ENCODE measurements around the gene PHPT1.

The PHPT1 gene

DNA sequence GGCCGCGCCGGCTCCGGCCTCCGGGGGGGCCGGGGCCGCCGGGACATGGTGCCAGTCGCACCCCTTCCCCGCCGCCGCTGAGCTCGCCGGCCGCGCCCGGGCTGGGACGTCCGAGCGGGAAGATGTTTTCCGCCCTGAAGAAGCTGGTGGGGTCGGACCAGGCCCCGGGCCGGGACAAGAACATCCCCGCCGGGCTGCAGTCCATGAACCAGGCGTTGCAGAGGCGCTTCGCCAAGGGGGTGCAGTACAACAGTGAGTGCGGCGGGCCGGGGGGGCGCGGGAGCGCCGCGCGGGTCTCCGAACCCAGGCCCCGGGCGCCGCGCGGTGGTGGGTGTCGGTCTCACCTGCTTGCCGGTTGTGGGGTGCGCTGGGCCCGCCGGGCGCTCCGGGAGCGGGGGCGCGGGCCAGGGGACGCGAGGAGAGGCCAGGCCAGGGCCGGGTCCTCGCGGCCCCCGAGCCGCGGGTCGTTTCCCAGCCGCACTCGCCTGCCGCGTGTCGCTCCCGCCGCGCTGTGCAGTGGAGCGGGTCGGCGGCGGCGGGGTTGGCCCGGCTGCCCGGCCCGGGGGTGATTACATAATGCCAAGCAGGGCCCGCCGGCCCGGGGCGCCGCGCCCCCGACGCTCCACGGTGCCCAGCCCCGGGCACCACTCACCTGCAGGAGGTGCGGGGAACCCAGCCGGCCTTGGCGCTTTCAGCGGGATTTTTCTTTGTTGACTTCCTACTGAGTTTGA is 41.0 kb upstream of the PHPT1 start:
- DNase-seq, result peak; percentile 62
- TF ChIP-seq, protein P1, sequence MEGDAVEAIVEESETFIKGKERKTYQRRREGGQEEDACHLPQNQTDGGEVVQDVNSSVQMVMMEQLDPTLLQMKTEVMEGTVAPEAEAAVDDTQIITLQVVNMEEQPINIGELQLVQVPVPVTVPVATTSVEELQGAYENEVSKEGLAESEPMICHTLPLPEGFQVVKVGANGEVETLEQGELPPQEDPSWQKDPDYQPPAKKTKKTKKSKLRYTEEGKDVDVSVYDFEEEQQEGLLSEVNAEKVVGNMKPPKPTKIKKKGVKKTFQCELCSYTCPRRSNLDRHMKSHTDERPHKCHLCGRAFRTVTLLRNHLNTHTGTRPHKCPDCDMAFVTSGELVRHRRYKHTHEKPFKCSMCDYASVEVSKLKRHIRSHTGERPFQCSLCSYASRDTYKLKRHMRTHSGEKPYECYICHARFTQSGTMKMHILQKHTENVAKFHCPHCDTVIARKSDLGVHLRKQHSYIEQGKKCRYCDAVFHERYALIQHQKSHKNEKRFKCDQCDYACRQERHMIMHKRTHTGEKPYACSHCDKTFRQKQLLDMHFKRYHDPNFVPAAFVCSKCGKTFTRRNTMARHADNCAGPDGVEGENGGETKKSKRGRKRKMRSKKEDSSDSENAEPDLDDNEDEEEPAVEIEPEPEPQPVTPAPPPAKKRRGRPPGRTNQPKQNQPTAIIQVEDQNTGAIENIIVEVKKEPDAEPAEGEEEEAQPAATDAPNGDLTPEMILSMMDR (IDR thresholded peaks at IDR 0.05), result no peak
- no peaks in the 10 kb centered on the region for H3K27me3 Mint-ChIP-seq (ENCODE audit: low read depth, poor library complexity)
- peaks cover 37% of the 10 kb centered on the region for H3K36me3 Mint-ChIP-seq (ENCODE audit: low read depth)
- peaks cover 46% of the 10 kb centered on the region for H3K4me1 Mint-ChIP-seq
- H3K27ac Mint-ChIP-seq, result peak overlapping the region; percentile 68
- H3K4me3 Mint-ChIP-seq, result peak overlapping the region; percentile 88
- no peaks in the 10 kb centered on the region for H3K9me3 Mint-ChIP-seq

DNA sequence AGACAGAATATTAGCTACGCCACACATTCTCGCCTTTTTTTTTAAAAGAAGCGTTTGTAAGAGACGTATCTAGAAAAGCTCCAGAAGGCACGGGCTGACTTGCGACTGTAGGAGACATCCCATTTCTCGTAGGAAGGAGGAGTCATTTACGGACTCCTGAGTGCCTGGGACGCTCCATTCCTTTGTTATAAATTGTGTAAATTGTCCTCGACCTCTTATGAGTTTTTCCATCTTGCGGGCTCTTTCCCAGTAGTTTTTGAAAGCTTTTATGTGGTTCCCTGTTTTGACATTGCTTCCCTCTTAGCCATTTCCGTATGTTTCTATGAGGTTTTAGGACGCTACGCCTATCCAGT is 40.4 kb upstream of the PHPT1 start:
- Mint-ChIP-seq H3K27me3 (ENCODE audit: low read depth, poor library complexity) (peaks cover 3% of the 10 kb centered on the region), H3K36me3 (ENCODE audit: low read depth) (peaks cover 38% of the 10 kb centered on the region), H3K27ac (peak overlapping the region; percentile 68), H3K9me3 (no peaks in the 10 kb centered on the region), H3K4me1 (peaks cover 47% of the 10 kb centered on the region), H3K4me3 (peak overlapping the region; percentile 88)
- TF ChIP-seq, protein P1 (IDR thresholded peaks at IDR 0.05), result no peak
- DNase-seq, result no peak

DNA sequence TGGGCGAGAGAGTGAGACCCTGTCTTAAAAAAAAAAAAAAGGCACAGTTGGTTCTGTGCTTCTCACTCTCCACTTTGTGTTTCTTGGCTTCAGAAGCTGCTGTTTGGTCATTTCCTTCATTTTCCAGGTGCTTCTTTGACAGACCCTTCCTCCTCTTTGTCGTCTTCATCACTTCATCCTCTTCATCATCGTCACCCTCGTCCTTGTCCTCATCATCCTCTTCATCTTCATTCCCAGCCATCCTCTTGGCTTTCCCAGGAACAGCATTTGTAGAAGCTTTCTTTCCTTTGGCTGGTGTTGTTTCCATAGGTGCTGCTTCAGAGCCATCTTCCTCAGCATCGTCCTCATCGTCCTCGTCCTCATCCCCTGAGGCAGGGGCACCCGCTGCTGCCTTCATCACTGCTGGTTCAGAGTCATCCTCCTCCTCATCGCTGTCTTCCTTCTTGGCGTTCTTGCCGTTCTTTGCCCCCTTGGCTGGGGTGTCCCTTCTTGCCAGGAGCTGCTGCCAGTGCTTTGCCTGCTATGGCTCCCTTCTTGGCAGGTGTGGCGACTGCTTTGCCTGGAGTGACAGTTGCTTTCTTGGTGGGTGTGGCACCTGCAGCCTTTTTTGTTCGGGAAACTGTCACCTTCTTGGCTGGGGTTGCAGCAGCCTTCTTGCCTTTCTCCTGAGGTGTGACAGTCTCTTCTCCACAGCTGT is 34.3 kb upstream of the PHPT1 start:
- DNase-seq, result no peak
- TF ChIP-seq, protein P1 (IDR thresholded peaks at IDR 0.05), result no peak
- Mint-ChIP-seq H3K27me3 (ENCODE audit: low read depth, poor library complexity) (peaks cover 17% of the 10 kb centered on the region), H3K4me3 (no peak overlapping the region), H3K9me3 (peaks cover 7% of the 10 kb centered on the region), H3K4me1 (peaks cover 26% of the 10 kb centered on the region), H3K27ac (peak overlapping the region; percentile 76), H3K36me3 (ENCODE audit: low read depth) (peaks cover 76% of the 10 kb centered on the region)

- Mint-ChIP-seq H3K4me3 (no peak overlapping the region), H3K27me3 (ENCODE audit: low read depth, poor library complexity) (peaks cover 22% of the 10 kb centered on the region), H3K36me3 (ENCODE audit: low read depth) (peaks cover 71% of the 10 kb centered on the region), H3K9me3 (peaks cover 7% of the 10 kb centered on the region), H3K4me1 (peaks cover 22% of the 10 kb centered on the region), H3K27ac (no peak overlapping the region)
- DNase-seq, result no peak
- TF ChIP-seq, protein P1 (IDR thresholded peaks at IDR 0.05), result no peak
Observed at GRCh38 chr9:136815422-136815782, 33.8 kb upstream of the PHPT1 start.

GRCh38 chr9:136820971-136821825 is 28.0 kb upstream of the PHPT1 start:
- Mint-ChIP-seq H3K27me3 (ENCODE audit: low read depth, poor library complexity) (peaks cover 27% of the 10 kb centered on the region), H3K4me3 (peak overlapping the region; percentile 81), H3K9me3 (peaks cover 7% of the 10 kb centered on the region), H3K27ac (no peak overlapping the region), H3K36me3 (ENCODE audit: low read depth) (peaks cover 48% of the 10 kb centered on the region), H3K4me1 (peaks cover 28% of the 10 kb centered on the region)
- TF ChIP-seq, protein P1 (IDR thresholded peaks at IDR 0.05), result no peak
- peak; percentile 58 for DNase-seq

All from nephron progenitor cell (in vitro differentiated cells).